Umbilical cord (tissue), 2 donors: Measurements from ENCODE around the gene PLCB4. TPM values are rescaled to one million over a fixed set of nuclear protein-coding genes. Genes with fewer than 3 reads are reported as not detected.

Source experiments
- DNase-seq: peaks from one replicate; pipeline ENCODE4 v3.0.0-alpha.2; 2015; ENCODE audit warnings: low spot score
- total RNA-seq: library from RNA; depleted of rRNA; stranded (reverse); fragments of >200 nt; gene quantifications from one replicate; pipeline ENCODE4 v1.2.3, GENCODE V29; 2014; ENCODE audit warnings: low replicate concordance; ENCODE audit not compliant: insufficient read depth

Gene PLCB4
- total RNA-seq, 1 donor from 2014 or later = 7.2 TPM

GRCh38 chr20:9516234-9516871 is 447.5 kb downstream of the PLCB4 start:
- peak; percentile 27 for DNase-seq

- DNase-seq = no peak
Measured at GRCh38 chr20:9517297-9518162, 448.6 kb downstream of the PLCB4 start.

- no peak for DNase-seq
Measured at GRCh38 chr20:9518576-9519175, 449.8 kb downstream of the PLCB4 start.

GRCh38 chr20:9520086-9520485 is 451.2 kb downstream of the PLCB4 start:
- no peak for DNase-seq

- no peak for DNase-seq
Measured at GRCh38 chr20:9523636-9524035, 454.7 kb downstream of the PLCB4 start.
